Muscle layer of colon (tissue), 2 donors: ENCODE data around the gene VTI1B.
A peak's percentile ranks its signal among the peaks of the same experiment; 100 is the strongest.
"Not testable (repeated sequence)": the region's sequence is repeated elsewhere in the genome, so short reads cannot be mapped to it uniquely, and the experiment has no call there.

Source experiments
- H3K27ac ChIP-seq: one replicate; pipeline ENCODE4 v1.7.0; 2013; ENCODE audit warnings: low read depth, mild to moderate bottlenecking, low read length, moderate library complexity
- H3K27me3 ChIP-seq, 2 donors: one replicate each; pipeline ENCODE4 v1.7.0; 2013; ENCODE audit warnings: low read length in 2 of 2, mild to moderate bottlenecking in 2 of 2; ENCODE audit not compliant: insufficient read depth in 2 of 2, control insufficient read depth in 1 of 2
- H3K36me3 ChIP-seq: one replicate; pipeline ENCODE4 v1.7.0; 2013; ENCODE audit warnings: mild to moderate bottlenecking, low read length; ENCODE audit not compliant: insufficient read depth
- H3K4me1 ChIP-seq: one replicate; pipeline ENCODE4 v1.7.0; 2013; ENCODE audit warnings: mild to moderate bottlenecking, low read length; ENCODE audit not compliant: insufficient read depth
- H3K4me3 ChIP-seq, 2 donors: one replicate each; pipeline ENCODE4 v1.7.0; 2013; ENCODE audit warnings: low read length in 2 of 2, low read depth in 1 of 2, mild to moderate bottlenecking in 1 of 2, moderate library complexity in 1 of 2
- H3K9ac ChIP-seq: one replicate; pipeline ENCODE4 v1.7.0; 2013; ENCODE audit warnings: low read length
- H3K9me3 ChIP-seq: one replicate; pipeline ENCODE4 v1.7.0; 2013; ENCODE audit warnings: mild to moderate bottlenecking, low read length
- donor health status: abdominal sarcoma.
- donor health status: Adenocarcinoma of cecum.

VTI1B gene

GRCh38 chr14:67602076-67602475, 72.4 kb downstream of the VTI1B start:
- no peaks in the 10 kb centered on the region for H3K27me3 ChIP-seq
- H3K27ac ChIP-seq, result no peak overlapping the region
- H3K9me3 ChIP-seq, result no peaks in the 10 kb centered on the region
- H3K4me3 ChIP-seq, result no peak overlapping the region
- no peak overlapping the region for H3K9ac ChIP-seq
- no peaks in the 10 kb centered on the region for H3K36me3 ChIP-seq
- H3K4me1 ChIP-seq, result peaks cover 6% of the 10 kb centered on the region

- Histone ChIP-seq H3K27ac (peak overlapping the region; percentile 87), H3K4me3 (peak overlapping the region; percentile 70 to 88)
- not testable (repeated sequence) for H3K9ac ChIP-seq, H3K36me3 ChIP-seq, H3K9me3 ChIP-seq, H3K4me1 ChIP-seq, H3K27me3 ChIP-seq
Observed at GRCh38 chr14:67600562-67600974, 73.9 kb downstream of the VTI1B start.

GRCh38 chr14:67599698-67600561, 74.5 kb downstream of the VTI1B start, which contains the start of gene PIGH:
Gene PIGH, minus strand, starts transcription at chr14:67600268. Its CDS starts 65 bp downstream, at chr14:67600203.
- Histone ChIP-seq H3K27me3 (no peaks in the 10 kb centered on the region), H3K4me3 (peak within 1 kb of the TSS; percentile 70 to 88), H3K36me3 (no peaks in the 10 kb centered on the region), H3K9ac (peak within 1 kb of the TSS; percentile 63), H3K4me1 (peaks cover 6% of the 10 kb centered on the region), H3K9me3 (no peaks in the 10 kb centered on the region), H3K27ac (peak within 1 kb of the TSS; percentile 87)
